Islet of Langerhans (tissue), 1 donor: ENCODE data around the gene SLC16A14.

Source experiments
- FAIRE-seq: peaks from one replicate; lab custom pipeline; 2011; peaks lifted over from hg19 to GRCh38; lab: Jason Lieb, UNC

SLC16A14 gene

DNA sequence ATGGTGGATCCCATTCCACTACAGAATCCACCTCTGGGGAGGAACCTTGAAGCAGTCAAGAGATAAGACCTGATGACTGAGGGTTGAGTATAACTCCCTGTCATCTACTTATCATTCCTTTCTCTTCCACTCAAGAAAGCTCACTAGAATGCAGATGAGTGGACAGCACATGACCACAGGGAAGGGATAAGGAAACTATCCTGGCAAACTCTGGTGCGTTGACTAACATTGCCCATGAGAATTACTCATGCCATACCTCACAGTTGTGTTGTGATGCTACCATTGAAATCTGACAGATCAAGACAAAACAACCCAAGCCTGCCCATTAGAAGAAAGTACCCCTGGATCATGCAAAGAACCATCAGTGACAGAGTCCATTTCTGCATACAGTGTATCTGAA lies 26.5 kb downstream of the SLC16A14 start:
- no peak for FAIRE-seq

DNA sequence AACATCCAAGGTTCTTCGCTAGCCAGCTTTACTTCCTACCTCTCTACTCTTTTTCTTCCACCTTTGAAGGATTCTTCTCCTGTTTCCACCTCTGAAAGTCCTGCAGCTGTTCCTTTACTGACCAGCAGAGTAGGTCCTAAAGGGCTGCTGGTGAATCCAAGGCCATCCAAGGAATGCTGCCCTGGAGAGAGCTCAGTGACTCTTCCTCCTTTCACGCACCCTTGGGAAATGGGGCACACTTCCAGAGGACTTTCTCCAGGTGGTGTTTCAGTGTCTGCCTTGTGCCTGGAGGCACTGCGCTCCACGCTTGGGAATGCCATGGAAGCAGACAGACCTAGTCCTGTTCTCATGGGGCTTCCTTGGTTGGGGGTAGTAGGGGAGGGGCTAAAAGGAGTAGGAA lies 45.4 kb downstream of the SLC16A14 start:
- FAIRE-seq, result no peak

DNA sequence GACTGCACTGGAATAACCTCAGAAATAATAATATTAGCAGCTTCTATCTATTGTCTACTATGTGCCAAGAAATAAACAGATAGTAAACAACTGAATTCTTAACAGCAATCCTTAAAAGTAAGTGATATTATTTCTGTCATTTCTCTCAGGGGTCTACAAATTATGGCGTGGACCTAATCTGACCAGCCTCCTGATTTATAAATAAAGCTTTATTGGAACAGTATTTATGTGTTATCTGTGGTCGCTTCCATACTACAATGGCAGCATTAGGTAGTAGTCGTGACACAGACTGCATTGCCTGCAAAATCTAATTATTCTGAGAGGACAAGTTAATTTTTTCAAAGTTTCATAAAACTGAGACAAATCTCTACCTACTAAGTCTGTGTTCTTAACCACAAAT lies 49.0 kb downstream of the SLC16A14 start:
- no peak for FAIRE-seq

DNA sequence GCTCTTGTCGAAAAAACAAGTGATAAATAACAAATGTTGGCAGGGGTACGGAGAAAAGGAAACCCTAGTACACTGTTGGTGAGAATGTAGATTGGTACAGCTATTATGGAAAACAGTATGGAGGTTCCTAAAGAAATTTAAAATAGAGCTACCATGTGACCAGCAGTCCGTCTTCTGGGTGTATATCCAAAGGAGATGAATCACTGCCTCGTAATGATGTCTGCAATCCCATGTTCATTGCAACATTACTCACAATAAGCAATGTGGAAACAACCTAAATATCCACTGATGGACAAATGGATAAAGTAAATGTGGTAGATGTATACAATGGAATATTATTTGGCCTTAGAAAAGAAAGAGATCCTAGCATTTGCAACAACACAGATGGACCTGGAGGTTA lies 50.6 kb downstream of the SLC16A14 start:
- FAIRE-seq, result no peak

DNA sequence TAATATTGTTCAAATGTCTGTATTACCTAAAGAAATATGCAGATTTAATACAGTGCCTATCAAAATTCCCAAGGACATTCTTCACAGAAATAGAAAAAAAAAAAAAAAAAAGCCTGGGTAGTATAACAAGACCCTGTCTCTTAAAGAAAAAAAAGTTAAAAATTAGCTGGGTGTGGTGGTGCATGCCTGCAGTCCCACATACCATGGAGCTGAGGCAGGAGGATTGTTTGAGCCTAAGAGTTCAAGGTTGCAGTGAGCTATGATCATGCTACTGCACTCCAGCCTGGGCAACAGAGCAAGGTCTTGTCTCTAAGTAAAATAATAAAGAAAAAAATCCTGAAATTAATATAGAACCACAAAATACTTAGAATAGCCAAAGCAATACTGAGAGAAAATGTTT lies 51.9 kb downstream of the SLC16A14 start:
- FAIRE-seq, result no peak

DNA sequence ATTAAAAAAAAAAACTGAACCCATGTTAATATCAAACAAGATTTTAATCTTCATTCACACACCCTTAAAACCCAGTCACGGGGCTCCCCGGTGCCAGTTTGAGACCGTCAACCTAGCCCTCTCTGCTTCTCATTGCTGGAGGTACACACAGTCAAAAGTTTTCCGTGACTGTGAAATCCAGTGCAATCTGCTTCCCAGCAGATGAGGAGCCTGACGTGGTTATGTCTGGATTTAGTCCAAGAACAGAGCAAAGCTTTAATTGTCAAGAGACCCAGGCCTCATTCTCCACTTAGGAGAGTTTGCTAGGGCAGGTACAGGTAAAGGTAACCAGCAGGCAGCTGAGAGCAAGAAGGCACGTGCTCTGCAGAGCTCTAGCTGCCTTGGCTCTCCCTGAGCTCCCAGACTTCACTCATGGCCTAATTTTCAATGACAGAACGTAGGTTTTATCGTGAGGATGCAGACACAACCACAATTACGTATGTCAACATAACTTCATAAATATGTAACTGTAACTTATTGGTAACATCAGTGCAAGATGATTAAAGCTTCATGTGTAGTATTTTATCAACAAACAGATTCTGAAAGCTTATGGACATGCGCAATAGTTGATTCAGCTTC lies 56.3 kb downstream of the SLC16A14 start:
- FAIRE-seq, result no peak

DNA sequence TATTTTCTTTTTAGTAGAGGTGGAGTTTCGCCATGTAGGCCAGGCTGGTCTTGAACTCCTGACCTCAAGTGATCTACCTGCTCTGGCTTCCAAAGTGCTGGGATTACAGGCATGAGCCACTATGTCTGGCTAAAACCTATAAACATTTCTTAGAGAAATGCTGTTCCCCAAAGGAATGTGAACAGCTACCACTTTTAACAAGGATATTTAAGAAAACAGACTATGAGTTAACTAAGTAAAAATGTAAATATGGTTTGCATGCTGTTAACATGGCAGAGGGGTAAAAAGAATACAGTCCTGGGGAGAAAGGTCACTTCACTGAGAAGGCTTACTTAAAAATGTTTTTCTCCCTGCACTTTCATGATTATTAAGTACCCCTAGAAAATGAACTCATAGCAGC lies 57.1 kb downstream of the SLC16A14 start:
- FAIRE-seq, result no peak

DNA sequence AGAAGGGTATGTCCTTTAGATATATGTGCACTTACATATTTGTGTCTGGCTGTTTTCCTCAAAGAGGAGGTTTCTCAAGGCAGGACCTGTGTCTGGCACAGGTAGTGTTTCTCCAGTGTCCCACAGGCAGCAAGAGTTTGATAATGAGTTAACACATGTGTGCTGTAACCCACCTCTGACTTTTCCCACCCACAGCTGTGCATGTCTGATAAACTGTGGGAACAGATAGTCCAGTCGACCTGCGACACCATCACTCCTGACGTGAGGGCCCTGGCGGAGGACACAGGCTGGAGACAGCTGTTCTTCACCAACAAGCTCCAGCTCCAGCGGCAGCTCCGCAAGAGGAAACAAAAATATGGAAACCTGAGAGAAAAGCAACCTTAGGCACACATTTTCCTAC lies 58.2 kb downstream of the SLC16A14 start:
- no peak for FAIRE-seq

DNA sequence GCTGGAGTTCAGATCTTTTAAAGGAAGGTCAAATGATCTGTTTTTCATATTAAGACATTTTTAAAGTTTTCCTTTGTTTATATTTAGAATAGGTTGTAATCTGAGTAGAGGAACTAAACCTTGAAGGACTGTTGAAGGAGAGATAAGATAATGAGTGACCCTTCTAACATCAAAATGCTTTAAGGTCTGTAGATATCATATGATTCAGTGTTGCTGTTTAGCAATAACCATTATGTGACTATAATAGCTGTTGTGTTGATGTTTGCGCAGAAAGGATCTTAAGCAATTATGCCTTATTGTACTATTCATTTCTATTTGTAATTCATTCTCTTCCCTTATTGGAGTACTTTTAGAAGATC lies 60.0 kb downstream of the SLC16A14 start:
- FAIRE-seq, result no peak

DNA sequence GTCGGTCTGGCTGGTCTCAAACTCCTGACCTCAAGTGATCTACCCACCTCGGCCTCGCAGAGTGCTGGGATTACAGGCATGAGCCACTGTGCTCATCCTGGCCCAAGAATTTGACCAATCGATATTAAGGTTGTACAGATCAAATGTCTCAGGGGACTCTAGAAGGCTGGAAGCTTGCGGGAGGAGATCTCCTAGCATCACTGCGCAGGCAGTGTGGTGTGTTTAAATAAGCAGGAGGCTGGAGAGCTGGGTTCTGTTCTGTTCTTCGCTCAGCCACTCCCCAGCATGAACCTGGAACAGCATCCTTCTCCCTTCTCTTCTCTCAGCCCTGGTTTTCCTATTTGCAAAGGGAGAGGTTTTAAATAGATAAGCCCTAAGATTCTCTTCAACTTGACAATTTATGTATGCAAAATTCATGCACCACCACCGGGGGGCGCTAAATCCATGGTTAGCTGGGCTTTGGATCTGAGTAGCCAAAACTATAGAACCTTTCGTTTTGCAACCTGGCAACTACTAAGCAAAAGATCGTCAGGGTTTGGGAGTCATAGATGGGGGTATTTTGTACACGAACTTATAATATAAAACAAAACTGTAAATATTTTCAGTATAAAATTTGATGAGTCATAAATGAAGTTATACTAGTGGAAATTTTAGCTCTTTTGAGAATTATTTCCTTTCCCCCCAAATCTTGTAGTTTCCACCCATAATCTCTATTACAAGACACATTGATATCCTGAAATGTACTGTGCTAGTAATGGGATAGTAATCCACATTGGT lies 60.6 kb downstream of the SLC16A14 start:
- FAIRE-seq, result peak; percentile 70

DNA sequence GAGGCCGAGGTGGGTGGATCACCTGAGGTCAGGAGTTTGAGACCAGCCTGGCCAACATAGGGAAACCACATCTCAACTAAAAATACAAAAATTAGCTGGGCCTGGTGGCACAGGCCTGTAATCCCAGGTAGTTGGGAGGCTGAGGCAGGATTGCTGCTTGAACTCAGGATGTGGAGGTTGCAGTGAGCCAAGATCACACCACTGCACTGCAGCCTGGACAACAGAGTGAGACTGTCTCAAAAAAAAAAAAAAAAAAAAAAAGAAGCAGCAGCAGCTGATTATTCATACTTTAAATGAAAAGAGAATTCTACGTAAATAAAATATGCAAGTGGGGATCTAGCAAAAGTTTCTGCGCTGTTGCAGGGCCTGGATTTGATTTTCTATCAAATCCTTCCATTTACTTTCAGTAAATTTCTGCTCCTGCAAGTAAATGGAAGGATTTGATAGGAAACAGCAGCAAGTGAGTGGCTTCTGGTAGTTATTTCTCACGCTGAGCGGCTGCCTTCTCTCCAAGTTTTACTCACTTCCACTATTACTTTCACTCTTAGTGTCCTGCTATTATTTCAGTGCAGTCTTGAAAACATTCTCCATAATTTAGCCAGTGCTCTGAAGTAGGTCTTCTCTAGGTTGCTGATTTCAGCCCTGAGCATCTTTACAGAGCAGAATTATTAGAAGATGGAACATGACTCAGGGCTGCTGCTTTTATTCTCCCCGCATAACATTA lies 68.4 kb downstream of the SLC16A14 start:
- no peak for FAIRE-seq

DNA sequence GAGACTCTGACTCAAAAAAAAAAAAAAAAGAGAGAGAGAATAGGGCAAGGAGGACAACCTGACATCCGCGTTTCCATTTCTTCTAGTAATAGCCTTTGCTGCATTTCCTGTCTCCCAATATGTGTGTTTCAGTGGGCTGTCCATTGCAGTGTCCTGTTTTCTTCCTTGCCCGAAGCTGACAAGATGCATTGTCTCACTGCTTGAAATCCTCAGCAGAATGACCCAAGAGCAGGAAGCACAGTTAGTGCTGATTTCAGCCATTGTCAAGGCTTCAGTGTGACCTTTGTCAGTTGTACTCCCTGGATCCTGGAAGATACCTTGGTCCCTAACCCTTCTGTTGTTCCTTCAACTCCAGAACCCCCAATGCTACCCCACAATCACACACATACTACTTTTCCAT lies 71.2 kb downstream of the SLC16A14 start:
- FAIRE-seq, result no peak

DNA sequence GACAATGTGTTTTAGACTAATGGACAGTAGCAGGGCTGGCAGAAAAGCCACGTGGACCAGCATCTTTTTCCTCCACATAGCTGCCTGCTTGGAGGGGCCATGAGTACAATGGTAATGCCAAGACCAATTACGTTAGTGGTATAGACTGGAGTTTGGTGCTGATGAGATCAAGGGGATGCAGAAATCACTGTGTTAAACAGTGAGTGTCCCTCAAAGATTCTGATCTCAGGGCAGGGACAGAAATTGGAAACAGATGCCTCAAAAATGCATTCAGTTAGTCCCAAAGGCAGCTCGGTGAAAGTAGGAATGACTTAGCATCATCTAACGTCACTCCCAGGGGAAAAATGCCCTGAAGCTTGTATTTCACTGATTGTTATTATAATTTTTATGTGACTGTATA lies 72.4 kb downstream of the SLC16A14 start:
- FAIRE-seq, result no peak

DNA sequence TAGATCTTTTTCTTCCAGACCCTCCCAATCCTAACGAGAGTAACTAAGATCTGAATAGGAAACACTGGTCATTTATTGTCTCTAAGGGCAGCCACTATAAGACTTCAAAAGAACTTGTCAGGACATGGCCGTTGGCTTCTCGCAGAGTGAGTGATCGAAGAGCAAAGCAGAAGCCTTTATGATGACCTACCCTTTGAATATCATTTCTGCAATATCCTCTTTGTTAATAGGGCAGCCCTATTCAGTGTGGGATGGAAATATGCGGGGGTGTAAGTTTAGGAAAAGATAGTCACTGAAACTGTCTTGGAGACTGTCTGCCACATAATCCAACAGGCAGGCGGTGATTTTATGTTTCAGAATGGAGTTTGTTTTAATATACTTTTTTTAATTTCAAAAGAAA lies 75.5 kb downstream of the SLC16A14 start:
- FAIRE-seq, result no peak
